Breast epithelium (tissue), 4 donors: Measurements from ENCODE around the gene CENPS. TPM values are rescaled to one million over a fixed set of nuclear protein-coding genes. Genes with fewer than 3 reads are reported as not detected.
"Not testable (repeated sequence)": the region's sequence is repeated elsewhere in the genome, so short reads cannot be mapped to it uniquely, and the experiment has no call there.

ENCODE experiments used
- DNase-seq, 2 donors: peaks; one replicate each; pipeline ENCODE4 v3.0.0-alpha.2; 2019; ENCODE audit warnings: low spot score in 2 of 2
- H3K27ac ChIP-seq, 2 donors: fragments of 200-600 bp; sonication (generic) in 1 of 2; one replicate each; pipeline ENCODE4 v1.5.1; 2016 to 2019; ENCODE audit warnings: mild to moderate bottlenecking in 1 of 2
- H3K27me3 ChIP-seq, 2 donors: fragments of 200-600 bp; sonication (generic) in 1 of 2; one replicate each; pipeline versions ENCODE4 v1.5.1 to v1.6.0; 2017 to 2019; ENCODE audit warnings: control low read depth in 1 of 2, mild to moderate bottlenecking in 1 of 2
- H3K36me3 ChIP-seq: fragments of 200-600 bp; one replicate; pipeline ENCODE4 v1.5.1; 2019
- H3K4me1 ChIP-seq, 2 donors: fragments of 200-600 bp; sonication (generic); one replicate each; pipeline ENCODE4 v1.5.1; 2016 to 2019; ENCODE audit warnings: control low read depth in 1 of 2
- H3K4me3 ChIP-seq, 3 donors: fragments of 200-600 bp; sonication (generic); 1 replicate in 2 of 3; 2 replicates in 1 of 3; pipeline ENCODE4 v1.5.1; 2016 to 2019; ENCODE audit warnings: mild to moderate bottlenecking in 3 of 3, moderate library complexity in 2 of 3
- H3K9me3 ChIP-seq, 2 donors: fragments of 200-600 bp; sonication (generic) in 1 of 2; one replicate each; pipeline ENCODE4 v1.5.1; 2016 to 2019; ENCODE audit warnings: control low read depth in 1 of 2
- POLR2A ChIP-seq: fragments of 450-650 bp; IDR thresholded peaks from one replicate; pipeline ENCODE4 v1.6.1; 2016; ENCODE audit warnings: antibody characterized with exemption, mild to moderate bottlenecking, moderate library complexity
- POLR2AphosphoS5 ChIP-seq, 3 donors: sonication (generic); formaldehyde crosslinking; IDR thresholded peaks; one replicate each; pipeline ENCODE4 v1.6.1; 2017; ENCODE audit warnings: antibody characterized with exemption in 3 of 3
- intact Hi-C: fragments of 100-400 bp; cut with DNase I; formaldehyde crosslinking; loops from one replicate; pipeline ENCODE4 v1.15.1; 2023; ENCODE audit warnings: low total_unique reads
- total RNA-seq, 3 donors: library from RNA; depleted of rRNA; stranded (reverse); fragments of >200 nt; gene quantifications; one replicate each; pipeline ENCODE4 v1.1.0, GENCODE V29; 2016
- TF ChIP-seq, protein P1 (sequence below), 3 donors: fragments of 450-650 bp; IDR thresholded peaks; one replicate each; pipeline ENCODE4 v1.5.1; 2016 to 2017; ENCODE audit warnings: antibody characterized with exemption in 3 of 3, mild to moderate bottlenecking in 3 of 3, moderate library complexity in 3 of 3

The CENPS gene
- total RNA-seq, 3 donors from 2014 or later = 5.9 to 8.8 (median 5.9) TPM

GRCh38 chr1:10450836-10451235, 20.6 kb downstream of the CENPS start:
- DNase-seq = no peak
- H3K9me3 ChIP-seq = no peaks in the 10 kb centered on the region
- no peaks in the 10 kb centered on the region for H3K4me1 ChIP-seq

GRCh38 chr1:10451287-10451686, 21.1 kb downstream of the CENPS start:
- H3K4me3 ChIP-seq = peak overlapping the region in 2 of 3 donors; percentile 25 to 39
- H3K27ac ChIP-seq = no peak overlapping the region
- TF ChIP-seq POLR2AphosphoS5 (IDR thresholded peaks at IDR 0.05) (no peak), POLR2A (no peak)
- TF ChIP-seq, protein P1, sequence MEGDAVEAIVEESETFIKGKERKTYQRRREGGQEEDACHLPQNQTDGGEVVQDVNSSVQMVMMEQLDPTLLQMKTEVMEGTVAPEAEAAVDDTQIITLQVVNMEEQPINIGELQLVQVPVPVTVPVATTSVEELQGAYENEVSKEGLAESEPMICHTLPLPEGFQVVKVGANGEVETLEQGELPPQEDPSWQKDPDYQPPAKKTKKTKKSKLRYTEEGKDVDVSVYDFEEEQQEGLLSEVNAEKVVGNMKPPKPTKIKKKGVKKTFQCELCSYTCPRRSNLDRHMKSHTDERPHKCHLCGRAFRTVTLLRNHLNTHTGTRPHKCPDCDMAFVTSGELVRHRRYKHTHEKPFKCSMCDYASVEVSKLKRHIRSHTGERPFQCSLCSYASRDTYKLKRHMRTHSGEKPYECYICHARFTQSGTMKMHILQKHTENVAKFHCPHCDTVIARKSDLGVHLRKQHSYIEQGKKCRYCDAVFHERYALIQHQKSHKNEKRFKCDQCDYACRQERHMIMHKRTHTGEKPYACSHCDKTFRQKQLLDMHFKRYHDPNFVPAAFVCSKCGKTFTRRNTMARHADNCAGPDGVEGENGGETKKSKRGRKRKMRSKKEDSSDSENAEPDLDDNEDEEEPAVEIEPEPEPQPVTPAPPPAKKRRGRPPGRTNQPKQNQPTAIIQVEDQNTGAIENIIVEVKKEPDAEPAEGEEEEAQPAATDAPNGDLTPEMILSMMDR (IDR thresholded peaks at IDR 0.05) = no peak
- no peaks in the 10 kb centered on the region for H3K9me3 ChIP-seq
- intact Hi-C loops = no loop called here
- no peaks in the 10 kb centered on the region for H3K4me1 ChIP-seq
- H3K27me3 ChIP-seq = no peaks in the 10 kb centered on the region
- no peak for DNase-seq
- H3K36me3 ChIP-seq = no peaks in the 10 kb centered on the region

More at GRCh38 chr1:10450836-10451235, 20.6 kb downstream of the CENPS start:
- Histone ChIP-seq H3K4me3 (peak overlapping the region in 1 of 3 donors; percentile 25), H3K27ac (no peak overlapping the region), H3K36me3 (no peaks in the 10 kb centered on the region), H3K27me3 (no peaks in the 10 kb centered on the region)
- intact Hi-C loops = no loop called here
- TF ChIP-seq, protein P1 (IDR thresholded peaks at IDR 0.05) = no peak

DNA sequence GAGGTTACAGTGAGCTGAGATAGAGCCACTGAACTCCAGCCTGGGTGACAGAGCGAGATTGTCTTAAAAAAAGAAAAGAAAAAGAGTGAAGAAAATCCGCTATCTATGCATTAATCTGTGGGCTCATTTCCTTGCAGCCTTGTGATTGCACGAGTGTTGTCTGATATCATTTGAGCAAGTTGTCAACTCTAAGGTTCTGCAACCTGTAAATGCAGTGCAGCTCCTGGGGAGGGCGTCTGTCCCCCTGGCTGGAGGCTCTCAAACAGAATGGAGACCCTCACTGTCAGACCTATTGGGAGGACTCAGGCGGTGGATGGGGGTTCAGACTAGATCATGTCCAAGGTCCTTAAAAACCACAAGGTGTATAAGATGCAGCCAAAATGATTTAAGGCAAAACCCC, 25.8 kb downstream of the CENPS start:
- no peak overlapping the region for H3K27ac ChIP-seq
- no peaks in the 10 kb centered on the region for H3K4me1 ChIP-seq
- no peak for TF ChIP-seq POLR2AphosphoS5 (IDR thresholded peaks at IDR 0.05)
- TF ChIP-seq POLR2A = no peak
- TF ChIP-seq, protein P1 (IDR thresholded peaks at IDR 0.05) = no peak
- no peak overlapping the region for H3K4me3 ChIP-seq
- no peak for DNase-seq
- no peaks in the 10 kb centered on the region for H3K27me3 ChIP-seq
- no peaks in the 10 kb centered on the region for H3K9me3 ChIP-seq
- no peaks in the 10 kb centered on the region for H3K36me3 ChIP-seq
- intact Hi-C loops = no loop called here

- TF ChIP-seq, protein P1 (IDR thresholded peaks at IDR 0.05) = no peak
- TF ChIP-seq POLR2A = no peak
- TF ChIP-seq POLR2AphosphoS5 (IDR thresholded peaks at IDR 0.05) = no peak
- Histone ChIP-seq H3K27ac (no peak overlapping the region), H3K9me3 (no peaks in the 10 kb centered on the region), H3K36me3 (no peaks in the 10 kb centered on the region), H3K4me3 (no peak overlapping the region), H3K4me1 (no peaks in the 10 kb centered on the region), H3K27me3 (no peaks in the 10 kb centered on the region)
- DNase-seq = no peak
- intact Hi-C loops = no loop called here
These were observed 26.4 kb downstream of the CENPS start for GRCh38 chr1:10456661-10457060.

GRCh38 chr1:10457462-10457861, 27.2 kb downstream of the CENPS start:
- H3K36me3 ChIP-seq, H3K27ac ChIP-seq, intact Hi-C loops, DNase-seq, H3K4me1 ChIP-seq, H3K4me3 ChIP-seq, H3K27me3 ChIP-seq, H3K9me3 ChIP-seq: not testable (repeated sequence)

- TF ChIP-seq POLR2A = no peak
- TF ChIP-seq POLR2AphosphoS5 (IDR thresholded peaks at IDR 0.05) = no peak
- TF ChIP-seq, protein P1 (IDR thresholded peaks at IDR 0.05) = no peak
- H3K27me3 ChIP-seq = no peaks in the 10 kb centered on the region
- no peaks in the 10 kb centered on the region for H3K36me3 ChIP-seq
- no peak overlapping the region for H3K27ac ChIP-seq
- no peak overlapping the region for H3K4me3 ChIP-seq
- intact Hi-C loops = no loop called here
- no peaks in the 10 kb centered on the region for H3K9me3 ChIP-seq
- no peak for DNase-seq
- H3K4me1 ChIP-seq = no peaks in the 10 kb centered on the region
These were observed 27.6 kb downstream of the CENPS start for GRCh38 chr1:10457875-10458274.
